ENCODE results near the gene HGF.

DNA sequence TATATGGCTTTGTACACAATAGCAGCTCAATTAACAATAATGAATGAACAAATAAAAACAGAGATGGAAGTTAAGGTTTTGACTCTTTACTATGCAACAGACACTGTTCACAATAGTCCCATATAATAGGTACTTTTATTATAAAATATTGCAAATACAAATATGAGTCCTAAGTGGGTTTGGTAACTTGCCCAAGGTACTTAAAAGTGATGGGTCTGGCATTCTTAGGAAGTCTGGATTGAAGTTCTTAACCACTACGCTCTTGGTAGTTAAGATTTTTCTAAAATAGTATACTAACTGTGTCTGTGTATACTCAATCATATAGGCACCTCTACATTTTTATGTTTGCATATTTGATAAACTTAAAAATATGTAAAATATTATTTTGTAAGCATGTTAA lies 55.5 kb downstream of the HGF start:
- no peak for TF ChIP-seq EZH2 (IDR thresholded peaks at IDR 0.05; ENCODE audit: borderline replicate concordance, low read length)
- TF ChIP-seq, protein P1, sequence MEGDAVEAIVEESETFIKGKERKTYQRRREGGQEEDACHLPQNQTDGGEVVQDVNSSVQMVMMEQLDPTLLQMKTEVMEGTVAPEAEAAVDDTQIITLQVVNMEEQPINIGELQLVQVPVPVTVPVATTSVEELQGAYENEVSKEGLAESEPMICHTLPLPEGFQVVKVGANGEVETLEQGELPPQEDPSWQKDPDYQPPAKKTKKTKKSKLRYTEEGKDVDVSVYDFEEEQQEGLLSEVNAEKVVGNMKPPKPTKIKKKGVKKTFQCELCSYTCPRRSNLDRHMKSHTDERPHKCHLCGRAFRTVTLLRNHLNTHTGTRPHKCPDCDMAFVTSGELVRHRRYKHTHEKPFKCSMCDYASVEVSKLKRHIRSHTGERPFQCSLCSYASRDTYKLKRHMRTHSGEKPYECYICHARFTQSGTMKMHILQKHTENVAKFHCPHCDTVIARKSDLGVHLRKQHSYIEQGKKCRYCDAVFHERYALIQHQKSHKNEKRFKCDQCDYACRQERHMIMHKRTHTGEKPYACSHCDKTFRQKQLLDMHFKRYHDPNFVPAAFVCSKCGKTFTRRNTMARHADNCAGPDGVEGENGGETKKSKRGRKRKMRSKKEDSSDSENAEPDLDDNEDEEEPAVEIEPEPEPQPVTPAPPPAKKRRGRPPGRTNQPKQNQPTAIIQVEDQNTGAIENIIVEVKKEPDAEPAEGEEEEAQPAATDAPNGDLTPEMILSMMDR (IDR thresholded peaks at IDR 0.05; ENCODE audit: low read length) = no peak

All from OCI-LY1 (cell line).